PC-9 (cell line): ENCODE data around the gene LOXL3. TPM values are rescaled to one million over a fixed set of nuclear protein-coding genes. Genes with fewer than 3 reads are reported as not detected.

ENCODE experiments used
- BruUV-seq: library from RNA; stranded (reverse); fragments of 400-500 nt; replicated peaks from 2 replicates; lab custom pipeline; 2021; lab: Mats Ljungman, UMichigan
- CTCF ChIA-PET: fragments of 300-600 bp; sonication (Branson Sonifier 250); formaldehyde crosslinking; loops from one replicate; lab custom pipeline; 2022; ENCODE audit warnings: antibody characterized with exemption; lab: Charles Lee
- POLR2A ChIA-PET: fragments of 300-600 bp; sonication (Branson Sonifier 250); formaldehyde crosslinking; loops from one replicate; lab custom pipeline; 2022; ENCODE audit warnings: antibody characterized with exemption; ENCODE audit not compliant: unreplicated experiment; lab: Charles Lee
- DNase-seq, 2 experiments: peaks; one replicate each; pipeline versions ENCODE4 v3.0.0 to v3.0.0-alpha.2; 2015 to 2022; ENCODE audit warnings: mixed read lengths in 1 of 2
- H2AFZ ChIP-seq: fragments of 200-600 bp; sonication (generic); 2 replicates; pipeline ENCODE4 v1.8.1; 2017; ENCODE audit warnings: antibody characterized with exemption
- H3F3A ChIP-seq: fragments of 200-600 bp; sonication (generic); 2 replicates; pipeline ENCODE4 v1.8.1; 2017; ENCODE audit warnings: antibody characterized with exemption, mild to moderate bottlenecking, low read depth; ENCODE audit not compliant: insufficient read depth
- H3K27ac ChIP-seq: fragments of 200-600 bp; sonication (generic); 2 replicates; pipeline ENCODE4 v1.6.1; 2016; ENCODE audit warnings: mixed run types
- H3K27me3 ChIP-seq: fragments of 200-600 bp; sonication (generic); 2 replicates; pipeline ENCODE4 v1.6.1; 2016; ENCODE audit warnings: low read depth, mixed run types; ENCODE audit not compliant: insufficient read depth
- H3K36me3 ChIP-seq: fragments of 200-600 bp; sonication (generic); 2 replicates; pipeline ENCODE4 v1.6.1; 2016; ENCODE audit warnings: low read depth, mixed run types
- H3K4me1 ChIP-seq: fragments of 200-600 bp; sonication (generic); replicated peaks from 2 replicates; pipeline ENCODE4 v1.6.1; 2016; ENCODE audit warnings: mixed run types; ENCODE audit not compliant: insufficient read depth
- H3K4me2 ChIP-seq: fragments of 200-600 bp; sonication (generic); 2 replicates; pipeline ENCODE4 v1.6.1; 2017; ENCODE audit warnings: mixed run types
- H3K4me3 ChIP-seq: fragments of 200-600 bp; sonication (generic); 2 replicates; pipeline ENCODE4 v1.6.1; 2016; ENCODE audit warnings: mixed run types
- H3K79me2 ChIP-seq: fragments of 200-600 bp; sonication (generic); 2 replicates; pipeline ENCODE4 v1.6.1; 2017; ENCODE audit warnings: low read depth, mixed run types
- H3K9me2 ChIP-seq: fragments of 200-600 bp; sonication (generic); 2 replicates; pipeline ENCODE4 v1.8.1; 2017; ENCODE audit warnings: mild to moderate bottlenecking; ENCODE audit not compliant: insufficient read depth
- H3K9me3 ChIP-seq: fragments of 200-600 bp; sonication (generic); 2 replicates; pipeline ENCODE4 v1.8.1; 2016; ENCODE audit warnings: low read depth; ENCODE audit not compliant: insufficient read depth
- H4K20me1 ChIP-seq: fragments of 200-600 bp; sonication (generic); 2 replicates; pipeline ENCODE4 v1.8.1; 2017; ENCODE audit not compliant: insufficient read depth
- CTCF ChIP-seq: fragments of 200-600 bp; sonication (generic); conservative IDR thresholded peaks from 2 replicates; pipeline ENCODE4 v1.6.1; 2017; ENCODE audit warnings: mixed run types, antibody characterized with exemption, mild to moderate bottlenecking, moderate library complexity
- EZH2 ChIP-seq: fragments of 200-600 bp; sonication (generic); IDR thresholded peaks from 2 replicates; pipeline ENCODE4 v1.8.0; 2017; ENCODE audit warnings: antibody characterized with exemption, low read depth
- intact Hi-C: fragments of 100-400 bp; cut with micrococcal nuclease; formaldehyde crosslinking; loops from one replicate; pipeline ENCODE4 v1.10.0; 2022; ENCODE audit not compliant: unreplicated experiment
- total RNA-seq: library from RNA; stranded (reverse); gene quantifications from 2 replicates; pipeline ENCODE4 v1.2.3, GENCODE V29; 2021

The LOXL3 gene
- total RNA-seq, 1 experiment from 2014 or later: 3.1 TPM

- DNase-seq: no peak
- ChIA-PET CTCF (no interaction called here), POLR2A (interaction anchor here (0.5 kb wide), 1 partner anchor 33 kb away, joined by 3 read pairs; no protein-coding TSS in a partner anchor)
- Histone ChIP-seq H4K20me1 (no peaks in the 10 kb centered on the region), H2AFZ (no peak overlapping the region), H3K9me2 (no peaks in the 10 kb centered on the region), H3K4me1 (peaks cover 9% of the 10 kb centered on the region; the same call in 1 of the 2 replicates), H3K4me2 (no peak overlapping the region), H3K27ac (no peak overlapping the region), H3F3A (peaks cover 19% of the 10 kb centered on the region), H3K27me3 (no peaks in the 10 kb centered on the region), H3K36me3 (no peaks in the 10 kb centered on the region), H3K79me2 (no peaks in the 10 kb centered on the region), H3K9me3 (no peaks in the 10 kb centered on the region), H3K4me3 (no peak overlapping the region)
- intact Hi-C loops: no loop called here
- BruUV-seq: no TSS peak
- TF ChIP-seq EZH2 (no peak), CTCF (no peak)
Observed at GRCh38 chr2:74577448-74577847, 23.7 kb upstream of the LOXL3 start.

GRCh38 chr2:74576863-74577229 is 23.1 kb upstream of the LOXL3 start:
- Histone ChIP-seq H3K36me3 (no peaks in the 10 kb centered on the region), H3K4me2 (no peak overlapping the region), H3K9me2 (no peaks in the 10 kb centered on the region), H4K20me1 (no peaks in the 10 kb centered on the region), H3K9me3 (no peaks in the 10 kb centered on the region), H2AFZ (no peak overlapping the region), H3K27ac (no peak overlapping the region), H3K27me3 (no peaks in the 10 kb centered on the region), H3K79me2 (no peaks in the 10 kb centered on the region), H3K4me3 (no peak overlapping the region), H3F3A (peaks cover 19% of the 10 kb centered on the region), H3K4me1 (peaks cover 9% of the 10 kb centered on the region; the same call in 1 of the 2 replicates)
- no peak for DNase-seq
- no TSS peak for BruUV-seq
- intact Hi-C loops: no loop called here
- no peak for TF ChIP-seq CTCF
- TF ChIP-seq EZH2: no peak
- ChIA-PET CTCF (no interaction called here), POLR2A (interaction anchor here (0.5 kb wide), 1 partner anchor 33 kb away, joined by 3 read pairs; no protein-coding TSS in a partner anchor)

- H3K4me3 ChIP-seq: no peak overlapping the region
Observed at GRCh38 chr2:74576211-74576862, 22.6 kb upstream of the LOXL3 start.

More at GRCh38 chr2:74576211-74576862, 22.6 kb upstream of the LOXL3 start:
- Histone ChIP-seq H3K27me3 (no peaks in the 10 kb centered on the region), H3K79me2 (no peaks in the 10 kb centered on the region), H3F3A (peaks cover 19% of the 10 kb centered on the region), H3K9me3 (no peaks in the 10 kb centered on the region), H3K36me3 (no peaks in the 10 kb centered on the region), H2AFZ (no peak overlapping the region), H3K27ac (no peak overlapping the region), H3K4me1 (peaks cover 9% of the 10 kb centered on the region; the same call in 1 of the 2 replicates), H3K4me2 (no peak overlapping the region), H4K20me1 (no peaks in the 10 kb centered on the region), H3K9me2 (no peaks in the 10 kb centered on the region)
- intact Hi-C loops: no loop called here
- TF ChIP-seq CTCF: no peak
- TF ChIP-seq EZH2: no peak
- BruUV-seq: no TSS peak
- ChIA-PET CTCF (no interaction called here), POLR2A (no interaction called here)
- DNase-seq: no peak
